ENCODE measurements around the gene LRRC26.

DNA sequence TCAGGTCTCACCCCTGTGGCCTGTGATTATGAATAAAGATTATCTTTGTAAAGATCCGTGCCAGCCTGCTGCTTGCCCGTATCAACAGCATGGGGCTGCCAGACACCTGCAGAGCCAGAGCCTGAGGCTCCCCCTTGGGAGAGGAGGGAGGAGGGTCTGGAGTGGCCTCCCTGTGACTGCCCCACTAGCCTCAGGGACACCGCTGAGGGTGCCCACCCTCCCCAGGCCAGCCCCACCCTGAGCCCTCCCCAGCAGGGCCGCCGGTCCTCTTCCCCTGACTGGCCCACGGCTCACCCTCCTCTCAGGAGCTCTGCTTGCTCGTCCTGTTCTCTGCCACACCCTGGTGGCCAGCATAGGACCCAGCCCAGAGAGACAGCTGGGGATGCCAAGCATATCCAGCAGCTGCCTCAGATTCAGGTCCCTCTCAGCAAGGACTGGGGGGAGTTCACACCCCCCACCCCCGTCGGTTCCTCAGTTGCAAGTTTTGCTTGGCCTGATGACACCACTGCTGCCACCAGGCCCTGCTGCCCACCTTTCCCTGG is 20.5 kb upstream of the LRRC26 start:
- TF ChIP-seq POLR2A (IDR thresholded peaks at IDR 0.05; ENCODE audit: low read depth, low read length) (no peak), TAF1 (IDR thresholded peaks at IDR 0.05; ENCODE audit: borderline replicate concordance, low read depth, low read length) (no peak), POLR2AphosphoS5 (IDR thresholded peaks at IDR 0.05; ENCODE audit: low read depth, low read length) (no peak)
